ENCODE results near the gene MIF4GD. TPM values are rescaled to one million over a fixed set of nuclear protein-coding genes. Genes with fewer than 3 reads are reported as not detected.
A peak's percentile ranks its signal among the peaks of the same experiment; 100 is the strongest.
"Not testable (repeated sequence)": the region's sequence is repeated elsewhere in the genome, so short reads cannot be mapped to it uniquely, and the experiment has no call there.

MIF4GD gene
- total RNA-seq, 1 donor, result 8.7 TPM

GRCh38 chr17:75288359-75288758 is 17.3 kb upstream of the MIF4GD start:
- no peak for TF ChIP-seq CTCF (IDR thresholded peaks at IDR 0.05; ENCODE audit: extremely low read depth, low read depth, low read length)
- no peaks in the 10 kb centered on the region for H3K36me3 ChIP-seq (ENCODE audit: insufficient read depth, low read length)
- H3K79me2 ChIP-seq (ENCODE audit: insufficient read depth, low read length), result peaks cover 7% of the 10 kb centered on the region
- H4K20me1 ChIP-seq (ENCODE audit: insufficient read depth, low read length), result no peaks in the 10 kb centered on the region
- no peaks in the 10 kb centered on the region for H3K4me1 ChIP-seq (ENCODE audit: insufficient read depth, low read length)
- no peaks in the 10 kb centered on the region for H3K9me3 ChIP-seq (ENCODE audit: low read depth, low read length)
- H2AFZ ChIP-seq (ENCODE audit: low read length), result no peak overlapping the region
- H3K4me3 ChIP-seq (ENCODE audit: insufficient read depth, low read length), result peak overlapping the region; percentile 84
- H3K27ac ChIP-seq (ENCODE audit: low read depth, low read length), result no peak overlapping the region
- H3K4me2 ChIP-seq (ENCODE audit: insufficient read depth, low read length), result peak overlapping the region; percentile 100
- DNase-seq (ENCODE audit: insufficient read length, low spot score, missing footprints), result peak; percentile 73
- no peaks in the 10 kb centered on the region for H3K27me3 ChIP-seq (ENCODE audit: insufficient read depth, low read length)

GRCh38 chr17:75287221-75287620 is 16.2 kb upstream of the MIF4GD start:
- no peak for TF ChIP-seq CTCF (IDR thresholded peaks at IDR 0.05; ENCODE audit: extremely low read depth, low read depth, low read length)
- DNase-seq (ENCODE audit: insufficient read length, low spot score, missing footprints), result no peak
- H2AFZ ChIP-seq (ENCODE audit: low read length), result no peak overlapping the region
- no peak overlapping the region for H3K4me3 ChIP-seq (ENCODE audit: insufficient read depth, low read length)
- no peaks in the 10 kb centered on the region for H3K27me3 ChIP-seq (ENCODE audit: insufficient read depth, low read length)
- no peak overlapping the region for H3K27ac ChIP-seq (ENCODE audit: low read depth, low read length)
- H3K4me1 ChIP-seq (ENCODE audit: insufficient read depth, low read length), result no peaks in the 10 kb centered on the region
- no peak overlapping the region for H3K4me2 ChIP-seq (ENCODE audit: insufficient read depth, low read length)
- no peaks in the 10 kb centered on the region for H4K20me1 ChIP-seq (ENCODE audit: insufficient read depth, low read length)
- H3K9me3 ChIP-seq (ENCODE audit: low read depth, low read length), result no peaks in the 10 kb centered on the region
- H3K79me2 ChIP-seq (ENCODE audit: insufficient read depth, low read length), result peaks cover 7% of the 10 kb centered on the region
- no peaks in the 10 kb centered on the region for H3K36me3 ChIP-seq (ENCODE audit: insufficient read depth, low read length)

GRCh38 chr17:75285123-75285522 is 14.1 kb upstream of the MIF4GD start:
- no peaks in the 10 kb centered on the region for H3K9me3 ChIP-seq (ENCODE audit: low read depth, low read length)
- H3K36me3 ChIP-seq (ENCODE audit: insufficient read depth, low read length), result peaks cover 3% of the 10 kb centered on the region
- H3K27me3 ChIP-seq (ENCODE audit: insufficient read depth, low read length), result no peaks in the 10 kb centered on the region
- no peak overlapping the region for H3K27ac ChIP-seq (ENCODE audit: low read depth, low read length)
- no peak for DNase-seq (ENCODE audit: insufficient read length, low spot score, missing footprints)
- H3K79me2 ChIP-seq (ENCODE audit: insufficient read depth, low read length), result peaks cover 7% of the 10 kb centered on the region
- TF ChIP-seq CTCF (IDR thresholded peaks at IDR 0.05; ENCODE audit: extremely low read depth, low read depth, low read length), result no peak
- no peaks in the 10 kb centered on the region for H4K20me1 ChIP-seq (ENCODE audit: insufficient read depth, low read length)
- no peak overlapping the region for H3K4me3 ChIP-seq (ENCODE audit: insufficient read depth, low read length)
- H3K4me1 ChIP-seq (ENCODE audit: insufficient read depth, low read length), result no peaks in the 10 kb centered on the region
- H3K4me2 ChIP-seq (ENCODE audit: insufficient read depth, low read length), result no peak overlapping the region
- no peak overlapping the region for H2AFZ ChIP-seq (ENCODE audit: low read length)

GRCh38 chr17:75280189-75280588 is 9.2 kb upstream of the MIF4GD start:
- not testable (repeated sequence) for H4K20me1 ChIP-seq (ENCODE audit: insufficient read depth, low read length); DNase-seq (ENCODE audit: insufficient read length, low spot score, missing footprints); H3K4me2 ChIP-seq (ENCODE audit: insufficient read depth, low read length); H2AFZ ChIP-seq (ENCODE audit: low read length); H3K79me2 ChIP-seq (ENCODE audit: insufficient read depth, low read length); H3K9me3 ChIP-seq (ENCODE audit: low read depth, low read length); H3K36me3 ChIP-seq (ENCODE audit: insufficient read depth, low read length); H3K27me3 ChIP-seq (ENCODE audit: insufficient read depth, low read length); H3K4me3 ChIP-seq (ENCODE audit: insufficient read depth, low read length); H3K27ac ChIP-seq (ENCODE audit: low read depth, low read length); H3K4me1 ChIP-seq (ENCODE audit: insufficient read depth, low read length)

Measured in osteoblast (primary cell).